GM23338 (cell line): ENCODE results near the gene DNASE1. TPM values are rescaled to one million over a fixed set of nuclear protein-coding genes. Genes with fewer than 3 reads are reported as not detected.

Experiments
- ATAC-seq: fragments of 200-7000 bp; cut with Tn5 transposase; 3 replicates; pipeline ENCODE4 v1.9.1; 2020
- DNase-seq: peaks from one replicate; pipeline ENCODE4 v3.0.0-alpha.2; 2015; ENCODE audit warnings: low spot score
- H2AFZ ChIP-seq: fragments of 200-600 bp; sonication (generic); 2 replicates; pipeline ENCODE4 v1.8.0; 2016; ENCODE audit warnings: antibody characterized with exemption, mild to moderate bottlenecking, moderate library complexity
- H3F3A ChIP-seq: fragments of 200-600 bp; sonication (generic); replicated peaks from 2 replicates; pipeline ENCODE4 v1.8.0; 2017; ENCODE audit warnings: antibody characterized with exemption, mixed run types, low read depth
- H3K27ac ChIP-seq: fragments of 200-600 bp; sonication (generic); 2 replicates; pipeline ENCODE4 v1.6.1; 2016; ENCODE audit warnings: low read depth
- H3K27me3 ChIP-seq: fragments of 200-600 bp; sonication (generic); 2 replicates; pipeline ENCODE4 v1.8.0; 2016; ENCODE audit warnings: mild to moderate bottlenecking, mixed run types, moderate library complexity; ENCODE audit not compliant: insufficient read depth
- H3K36me3 ChIP-seq: fragments of 200-600 bp; sonication (generic); 2 replicates; pipeline ENCODE4 v1.8.0; 2016; ENCODE audit warnings: mild to moderate bottlenecking; ENCODE audit not compliant: insufficient read depth
- H3K4me1 ChIP-seq: fragments of 200-600 bp; sonication (generic); 2 replicates; pipeline ENCODE4 v1.8.0; 2016; ENCODE audit warnings: mild to moderate bottlenecking, moderate library complexity; ENCODE audit not compliant: insufficient read depth
- H3K4me2 ChIP-seq: fragments of 200-600 bp; sonication (generic); 2 replicates; pipeline ENCODE4 v1.7.1; 2017; ENCODE audit warnings: mixed run types
- H3K4me3 ChIP-seq: fragments of 200-600 bp; sonication (generic); 2 replicates; pipeline ENCODE4 v1.6.1; 2016; ENCODE audit warnings: mixed run types
- H3K79me2 ChIP-seq: fragments of 200-600 bp; sonication (generic); replicated peaks from 2 replicates; pipeline ENCODE4 v1.8.0; 2017; ENCODE audit warnings: mild to moderate bottlenecking; ENCODE audit not compliant: insufficient read depth
- H3K9me2 ChIP-seq: fragments of 200-600 bp; sonication (generic); 2 replicates; pipeline ENCODE4 v1.8.0; 2017; ENCODE audit not compliant: insufficient read depth
- H4K20me1 ChIP-seq: fragments of 200-600 bp; sonication (generic); replicated peaks from 2 replicates; pipeline ENCODE4 v1.8.0; 2017; ENCODE audit warnings: mild to moderate bottlenecking; ENCODE audit not compliant: insufficient read depth
- H3K27ac Mint-ChIP-seq: 2 replicates; pipeline ENCODE4 v1.8.0; 2020; ENCODE audit warnings: inconsistent platforms, mild to moderate bottlenecking, moderate library complexity, mixed read lengths
- H3K27me3 Mint-ChIP-seq: 3 replicates; pipeline ENCODE4 v1.8.0; 2022; ENCODE audit warnings: low read depth, mild to moderate bottlenecking, moderate library complexity, mixed read lengths, inconsistent platforms; ENCODE audit not compliant: insufficient read depth, poor library complexity
- H3K36me3 Mint-ChIP-seq: 3 replicates; pipeline ENCODE4 v1.8.0; 2021; ENCODE audit warnings: low read depth, mild to moderate bottlenecking, inconsistent platforms, moderate library complexity, mixed read lengths
- H3K4me1 Mint-ChIP-seq: 3 replicates; pipeline ENCODE4 v1.8.0; 2020; ENCODE audit warnings: mild to moderate bottlenecking, inconsistent platforms, mixed read lengths
- H3K4me3 Mint-ChIP-seq: 3 replicates; pipeline ENCODE4 v1.8.0; 2021; ENCODE audit warnings: moderate library complexity, mild to moderate bottlenecking, inconsistent platforms, mixed read lengths
- H3K9me3 Mint-ChIP-seq: 3 replicates; pipeline ENCODE4 v1.8.0; 2020; ENCODE audit warnings: moderate library complexity, mild to moderate bottlenecking, inconsistent platforms, mixed read lengths
- CREB1 ChIP-seq: fragments of 250-450 bp; sonication (Bioruptor Pico); IDR thresholded peaks from 2 replicates; pipeline ENCODE4 v1.5.0; 2020; ENCODE audit warnings: low read depth, mild to moderate bottlenecking, moderate library complexity
- EZH2 ChIP-seq: fragments of 200-600 bp; sonication (generic); IDR thresholded peaks from one replicate; pipeline ENCODE4 v1.8.0; 2017; ENCODE audit warnings: antibody characterized with exemption, mild to moderate bottlenecking, low read depth; ENCODE audit not compliant: unreplicated experiment
- EZH2phosphoT487 ChIP-seq: fragments of 200-600 bp; sonication (generic); IDR thresholded peaks from one replicate; pipeline ENCODE4 v1.8.1; 2018; ENCODE audit warnings: antibody characterized with exemption; ENCODE audit not compliant: unreplicated experiment
- JUNB ChIP-seq: IDR thresholded peaks from one replicate; pipeline ENCODE4 v1.6.1; 2016; ENCODE audit warnings: antibody characterized with exemption; ENCODE audit not compliant: unreplicated experiment
- NANOG ChIP-seq: IDR thresholded peaks from 2 replicates; pipeline ENCODE4 v1.6.1; 2016; ENCODE audit warnings: antibody characterized with exemption, borderline replicate concordance
- POLR2AphosphoS5 ChIP-seq: IDR thresholded peaks from 2 replicates; pipeline ENCODE4 v1.6.1; 2016; ENCODE audit warnings: antibody characterized with exemption, low read depth
- STAT1 ChIP-seq: IDR thresholded peaks from one replicate; pipeline ENCODE4 v1.6.1; 2016; ENCODE audit warnings: antibody characterized with exemption; ENCODE audit not compliant: unreplicated experiment
- ZNF114 ChIP-seq: fragments of 250-450 bp; sonication (Bioruptor Pico); IDR thresholded peaks from 2 replicates; pipeline ENCODE4 v1.5.0; 2020; ENCODE audit warnings: mild to moderate bottlenecking, moderate library complexity
- ZNF331 ChIP-seq: fragments of 250-450 bp; sonication (Bioruptor Pico); IDR thresholded peaks from 2 replicates; pipeline ENCODE4 v1.5.0; 2020; ENCODE audit warnings: low read depth, mild to moderate bottlenecking, moderate library complexity
- polyA plus RNA-seq: library from polyadenylated mRNA; unstranded; fragments of >200 nt; fragmentation: Nextera tagmentation; extraction: Ambion mirVana; gene quantifications from 2 replicates; pipeline ENCODE4 v1.2.1, GENCODE V29; 2016
- total RNA-seq: library from RNA; depleted of rRNA; stranded (reverse); fragments of >200 nt; shearing (Covaris generic); gene quantifications from 2 replicates; pipeline ENCODE4 v1.2.3, GENCODE V29; 2014
- TF ChIP-seq, protein P1 (sequence below): IDR thresholded peaks from one replicate; pipeline ENCODE4 v1.6.1; 2018; ENCODE audit warnings: antibody characterized with exemption; ENCODE audit not compliant: unreplicated experiment
- TF ChIP-seq, protein P2 (sequence below), 2 experiments: fragments of 200-600 bp in 1 of 2; sonication (generic) in 1 of 2; conservative IDR thresholded peaks; 2 replicates each; pipeline versions ENCODE4 v1.5.1 to v1.6.1; 2016 to 2017; ENCODE audit warnings: antibody characterized with exemption in 2 of 2, low read depth in 2 of 2, mild to moderate bottlenecking in 2 of 2, moderate library complexity in 1 of 2
- TF ChIP-seq, protein P3 (sequence below): IDR thresholded peaks from 2 replicates; pipeline ENCODE4 v1.6.1; 2016; ENCODE audit warnings: antibody characterized with exemption
- TF ChIP-seq, protein P4 (sequence below): fragments of 250-450 bp; sonication (Bioruptor Pico); IDR thresholded peaks from 2 replicates; pipeline ENCODE4 v1.5.0; 2020; ENCODE audit warnings: mild to moderate bottlenecking, moderate library complexity

The DNASE1 gene
- total and polyA plus RNA-seq, 2 experiments from 2014 or later, result 7.9 to 23.0 TPM

DNA sequence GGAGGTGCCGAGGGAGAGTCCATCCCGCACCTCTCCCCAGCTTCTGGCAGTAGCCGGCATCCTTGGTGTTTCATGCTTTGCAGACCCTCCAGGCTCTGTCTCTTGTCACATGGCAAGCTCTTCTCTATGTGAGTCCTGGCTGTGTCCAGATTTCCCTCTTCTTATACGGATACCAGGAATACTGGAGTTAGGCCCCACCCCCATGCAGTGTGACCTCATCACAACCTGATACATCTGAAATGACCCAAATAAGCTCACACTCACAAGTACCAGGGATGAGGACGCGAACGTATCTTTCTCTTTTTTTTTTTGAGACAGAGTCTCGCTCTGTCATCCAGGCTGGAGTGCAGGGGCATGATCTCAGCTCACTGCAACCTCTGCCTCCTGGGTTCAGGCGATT lies 39.6 kb downstream of the DNASE1 start:
- H3K79me2 ChIP-seq, result peaks cover 82% of the 10 kb centered on the region
- no peak for TF ChIP-seq CREB1
- TF ChIP-seq, protein P1, sequence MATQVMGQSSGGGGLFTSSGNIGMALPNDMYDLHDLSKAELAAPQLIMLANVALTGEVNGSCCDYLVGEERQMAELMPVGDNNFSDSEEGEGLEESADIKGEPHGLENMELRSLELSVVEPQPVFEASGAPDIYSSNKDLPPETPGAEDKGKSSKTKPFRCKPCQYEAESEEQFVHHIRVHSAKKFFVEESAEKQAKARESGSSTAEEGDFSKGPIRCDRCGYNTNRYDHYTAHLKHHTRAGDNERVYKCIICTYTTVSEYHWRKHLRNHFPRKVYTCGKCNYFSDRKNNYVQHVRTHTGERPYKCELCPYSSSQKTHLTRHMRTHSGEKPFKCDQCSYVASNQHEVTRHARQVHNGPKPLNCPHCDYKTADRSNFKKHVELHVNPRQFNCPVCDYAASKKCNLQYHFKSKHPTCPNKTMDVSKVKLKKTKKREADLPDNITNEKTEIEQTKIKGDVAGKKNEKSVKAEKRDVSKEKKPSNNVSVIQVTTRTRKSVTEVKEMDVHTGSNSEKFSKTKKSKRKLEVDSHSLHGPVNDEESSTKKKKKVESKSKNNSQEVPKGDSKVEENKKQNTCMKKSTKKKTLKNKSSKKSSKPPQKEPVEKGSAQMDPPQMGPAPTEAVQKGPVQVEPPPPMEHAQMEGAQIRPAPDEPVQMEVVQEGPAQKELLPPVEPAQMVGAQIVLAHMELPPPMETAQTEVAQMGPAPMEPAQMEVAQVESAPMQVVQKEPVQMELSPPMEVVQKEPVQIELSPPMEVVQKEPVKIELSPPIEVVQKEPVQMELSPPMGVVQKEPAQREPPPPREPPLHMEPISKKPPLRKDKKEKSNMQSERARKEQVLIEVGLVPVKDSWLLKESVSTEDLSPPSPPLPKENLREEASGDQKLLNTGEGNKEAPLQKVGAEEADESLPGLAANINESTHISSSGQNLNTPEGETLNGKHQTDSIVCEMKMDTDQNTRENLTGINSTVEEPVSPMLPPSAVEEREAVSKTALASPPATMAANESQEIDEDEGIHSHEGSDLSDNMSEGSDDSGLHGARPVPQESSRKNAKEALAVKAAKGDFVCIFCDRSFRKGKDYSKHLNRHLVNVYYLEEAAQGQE, result no peak
- no peak for TF ChIP-seq JUNB
- TF ChIP-seq POLR2AphosphoS5, result no peak
- no peak for TF ChIP-seq ZNF331 (CRISPR knock-in tag)
- TF ChIP-seq, protein P2, sequence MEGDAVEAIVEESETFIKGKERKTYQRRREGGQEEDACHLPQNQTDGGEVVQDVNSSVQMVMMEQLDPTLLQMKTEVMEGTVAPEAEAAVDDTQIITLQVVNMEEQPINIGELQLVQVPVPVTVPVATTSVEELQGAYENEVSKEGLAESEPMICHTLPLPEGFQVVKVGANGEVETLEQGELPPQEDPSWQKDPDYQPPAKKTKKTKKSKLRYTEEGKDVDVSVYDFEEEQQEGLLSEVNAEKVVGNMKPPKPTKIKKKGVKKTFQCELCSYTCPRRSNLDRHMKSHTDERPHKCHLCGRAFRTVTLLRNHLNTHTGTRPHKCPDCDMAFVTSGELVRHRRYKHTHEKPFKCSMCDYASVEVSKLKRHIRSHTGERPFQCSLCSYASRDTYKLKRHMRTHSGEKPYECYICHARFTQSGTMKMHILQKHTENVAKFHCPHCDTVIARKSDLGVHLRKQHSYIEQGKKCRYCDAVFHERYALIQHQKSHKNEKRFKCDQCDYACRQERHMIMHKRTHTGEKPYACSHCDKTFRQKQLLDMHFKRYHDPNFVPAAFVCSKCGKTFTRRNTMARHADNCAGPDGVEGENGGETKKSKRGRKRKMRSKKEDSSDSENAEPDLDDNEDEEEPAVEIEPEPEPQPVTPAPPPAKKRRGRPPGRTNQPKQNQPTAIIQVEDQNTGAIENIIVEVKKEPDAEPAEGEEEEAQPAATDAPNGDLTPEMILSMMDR (conservative IDR thresholded peaks at IDR 0.05; ENCODE audit: low read depth in 2 of 2), result no peak
- TF ChIP-seq, protein P3, sequence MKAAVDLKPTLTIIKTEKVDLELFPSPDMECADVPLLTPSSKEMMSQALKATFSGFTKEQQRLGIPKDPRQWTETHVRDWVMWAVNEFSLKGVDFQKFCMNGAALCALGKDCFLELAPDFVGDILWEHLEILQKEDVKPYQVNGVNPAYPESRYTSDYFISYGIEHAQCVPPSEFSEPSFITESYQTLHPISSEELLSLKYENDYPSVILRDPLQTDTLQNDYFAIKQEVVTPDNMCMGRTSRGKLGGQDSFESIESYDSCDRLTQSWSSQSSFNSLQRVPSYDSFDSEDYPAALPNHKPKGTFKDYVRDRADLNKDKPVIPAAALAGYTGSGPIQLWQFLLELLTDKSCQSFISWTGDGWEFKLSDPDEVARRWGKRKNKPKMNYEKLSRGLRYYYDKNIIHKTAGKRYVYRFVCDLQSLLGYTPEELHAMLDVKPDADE, result no peak
- TF ChIP-seq NANOG, result no peak
- TF ChIP-seq, protein P4, sequence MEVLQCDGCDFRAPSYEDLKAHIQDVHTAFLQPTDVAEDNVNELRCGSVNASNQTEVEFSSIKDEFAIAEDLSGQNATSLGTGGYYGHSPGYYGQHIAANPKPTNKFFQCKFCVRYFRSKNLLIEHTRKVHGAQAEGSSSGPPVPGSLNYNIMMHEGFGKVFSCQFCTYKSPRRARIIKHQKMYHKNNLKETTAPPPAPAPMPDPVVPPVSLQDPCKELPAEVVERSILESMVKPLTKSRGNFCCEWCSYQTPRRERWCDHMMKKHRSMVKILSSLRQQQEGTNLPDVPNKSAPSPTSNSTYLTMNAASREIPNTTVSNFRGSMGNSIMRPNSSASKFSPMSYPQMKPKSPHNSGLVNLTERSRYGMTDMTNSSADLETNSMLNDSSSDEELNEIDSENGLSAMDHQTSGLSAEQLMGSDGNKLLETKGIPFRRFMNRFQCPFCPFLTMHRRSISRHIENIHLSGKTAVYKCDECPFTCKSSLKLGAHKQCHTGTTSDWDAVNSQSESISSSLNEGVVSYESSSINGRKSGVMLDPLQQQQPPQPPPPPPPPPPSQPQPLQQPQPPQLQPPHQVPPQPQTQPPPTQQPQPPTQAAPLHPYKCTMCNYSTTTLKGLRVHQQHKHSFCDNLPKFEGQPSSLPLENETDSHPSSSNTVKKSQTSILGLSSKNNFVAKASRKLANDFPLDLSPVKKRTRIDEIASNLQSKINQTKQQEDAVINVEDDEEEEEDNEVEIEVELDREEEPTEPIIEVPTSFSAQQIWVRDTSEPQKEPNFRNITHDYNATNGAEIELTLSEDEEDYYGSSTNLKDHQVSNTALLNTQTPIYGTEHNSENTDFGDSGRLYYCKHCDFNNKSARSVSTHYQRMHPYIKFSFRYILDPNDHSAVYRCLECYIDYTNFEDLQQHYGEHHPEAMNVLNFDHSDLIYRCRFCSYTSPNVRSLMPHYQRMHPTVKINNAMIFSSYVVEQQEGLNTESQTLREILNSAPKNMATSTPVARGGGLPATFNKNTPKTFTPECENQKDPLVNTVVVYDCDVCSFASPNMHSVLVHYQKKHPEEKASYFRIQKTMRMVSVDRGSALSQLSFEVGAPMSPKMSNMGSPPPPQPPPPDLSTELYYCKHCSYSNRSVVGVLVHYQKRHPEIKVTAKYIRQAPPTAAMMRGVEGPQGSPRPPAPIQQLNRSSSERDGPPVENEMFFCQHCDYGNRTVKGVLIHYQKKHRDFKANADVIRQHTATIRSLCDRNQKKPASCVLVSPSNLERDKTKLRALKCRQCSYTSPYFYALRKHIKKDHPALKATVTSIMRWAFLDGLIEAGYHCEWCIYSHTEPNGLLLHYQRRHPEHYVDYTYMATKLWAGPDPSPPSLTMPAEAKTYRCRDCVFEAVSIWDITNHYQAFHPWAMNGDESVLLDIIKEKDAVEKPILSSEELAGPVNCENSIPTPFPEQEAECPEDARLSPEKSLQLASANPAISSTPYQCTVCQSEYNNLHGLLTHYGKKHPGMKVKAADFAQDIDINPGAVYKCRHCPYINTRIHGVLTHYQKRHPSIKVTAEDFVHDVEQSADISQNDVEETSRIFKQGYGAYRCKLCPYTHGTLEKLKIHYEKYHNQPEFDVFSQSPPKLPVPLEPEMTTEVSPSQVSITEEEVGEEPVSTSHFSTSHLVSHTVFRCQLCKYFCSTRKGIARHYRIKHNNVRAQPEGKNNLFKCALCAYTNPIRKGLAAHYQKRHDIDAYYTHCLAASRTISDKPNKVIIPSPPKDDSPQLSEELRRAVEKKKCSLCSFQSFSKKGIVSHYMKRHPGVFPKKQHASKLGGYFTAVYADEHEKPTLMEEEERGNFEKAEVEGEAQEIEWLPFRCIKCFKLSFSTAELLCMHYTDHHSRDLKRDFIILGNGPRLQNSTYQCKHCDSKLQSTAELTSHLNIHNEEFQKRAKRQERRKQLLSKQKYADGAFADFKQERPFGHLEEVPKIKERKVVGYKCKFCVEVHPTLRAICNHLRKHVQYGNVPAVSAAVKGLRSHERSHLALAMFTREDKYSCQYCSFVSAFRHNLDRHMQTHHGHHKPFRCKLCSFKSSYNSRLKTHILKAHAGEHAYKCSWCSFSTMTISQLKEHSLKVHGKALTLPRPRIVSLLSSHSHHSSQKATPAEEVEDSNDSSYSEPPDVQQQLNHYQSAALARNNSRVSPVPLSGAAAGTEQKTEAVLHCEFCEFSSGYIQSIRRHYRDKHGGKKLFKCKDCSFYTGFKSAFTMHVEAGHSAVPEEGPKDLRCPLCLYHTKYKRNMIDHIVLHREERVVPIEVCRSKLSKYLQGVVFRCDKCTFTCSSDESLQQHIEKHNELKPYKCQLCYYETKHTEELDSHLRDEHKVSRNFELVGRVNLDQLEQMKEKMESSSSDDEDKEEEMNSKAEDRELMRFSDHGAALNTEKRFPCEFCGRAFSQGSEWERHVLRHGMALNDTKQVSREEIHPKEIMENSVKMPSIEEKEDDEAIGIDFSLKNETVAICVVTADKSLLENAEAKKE (CRISPR knock-in tag), result no peak
- no peak for TF ChIP-seq EZH2phosphoT487
- no peak for TF ChIP-seq EZH2
- no peak for TF ChIP-seq STAT1
- no peak for TF ChIP-seq ZNF114 (CRISPR knock-in tag)
- H3K4me1 Mint-ChIP-seq, result peaks cover 12% of the 10 kb centered on the region

More for the DNA sequence above, 39.6 kb downstream of the DNASE1 start:
- peaks cover 7% of the 10 kb centered on the region for H3K27me3 Mint-ChIP-seq
- Histone ChIP-seq H3K4me1 (no peaks in the 10 kb centered on the region), H3K4me3 (no peak overlapping the region), H3K36me3 (peaks cover under 1% of the 10 kb centered on the region; the same call in 1 of the 2 replicates), H3K9me2 (no peaks in the 10 kb centered on the region), H3K4me2 (no peak overlapping the region), H2AFZ (no peak overlapping the region), H3F3A (peaks cover 9% of the 10 kb centered on the region; the same call in 1 of the 2 replicates), H4K20me1 (peaks cover 22% of the 10 kb centered on the region), H3K27ac (no peak overlapping the region), H3K27me3 (no peaks in the 10 kb centered on the region)
- H3K9me3 Mint-ChIP-seq, result no peaks in the 10 kb centered on the region
- H3K36me3 Mint-ChIP-seq, result peaks cover 38% of the 10 kb centered on the region
- ATAC-seq (no peak), DNase-seq (no peak)
- no peak overlapping the region for H3K27ac Mint-ChIP-seq
- H3K4me3 Mint-ChIP-seq, result no peak overlapping the region
